Activated T-cell treated with anti-CD3 and anti-CD28 coated beads, Interleukin-2, amount 50 U/mL, for 72 hours (primary cell): ENCODE results near the gene MS4A2. TPM values are rescaled to one million over a fixed set of nuclear protein-coding genes. Genes with fewer than 3 reads are reported as not detected.
"Not testable (repeated sequence)": the region's sequence is repeated elsewhere in the genome, so short reads cannot be mapped to it uniquely, and the experiment has no call there.

Source experiments
- ATAC-seq, 2 donors: fragments of 150-1000 bp; cut with Tn5 transposase; replicated peaks in 1 of 2; 2 replicates each; pipeline ENCODE4 v1.10.0; 2021; ENCODE audit warnings: moderate library complexity in 2 of 2, mild to moderate bottlenecking in 1 of 2
- DNase-seq, 2 donors: peaks; one replicate each; pipeline ENCODE4 v3.0.0; 2021 to 2022; ENCODE audit warnings: mixed read lengths in 1 of 2
- H3K27ac Mint-ChIP-seq: one replicate; pipeline ENCODE4 v1.8.0; 2022; ENCODE audit warnings: mild to moderate bottlenecking, moderate library complexity, mixed read lengths
- H3K27me3 Mint-ChIP-seq: one replicate; pipeline ENCODE4 v1.8.0; 2022; ENCODE audit warnings: low read depth, mixed read lengths
- H3K36me3 Mint-ChIP-seq, 2 donors: one replicate each; pipeline ENCODE4 v1.8.0; 2022; ENCODE audit warnings: mixed read lengths in 2 of 2, mild to moderate bottlenecking in 1 of 2; ENCODE audit not compliant: insufficient read depth in 2 of 2
- H3K4me1 Mint-ChIP-seq: one replicate; pipeline ENCODE4 v1.8.0; 2022; ENCODE audit warnings: low read depth, mixed read lengths
- H3K4me3 Mint-ChIP-seq, 2 donors: one replicate each; pipeline ENCODE4 v1.8.0; 2022; ENCODE audit warnings: mild to moderate bottlenecking in 2 of 2, mixed read lengths in 2 of 2, moderate library complexity in 2 of 2
- H3K9me3 Mint-ChIP-seq, 2 donors: one replicate each; pipeline ENCODE4 v1.8.0; 2022; ENCODE audit warnings: mixed read lengths in 2 of 2
- total RNA-seq, 2 donors: library from RNA; stranded (reverse); gene quantifications; one replicate each; pipeline ENCODE4 v1.2.3, GENCODE V29; 2022

MS4A2 gene
- total RNA-seq, 2 donors from 2014 or later, result not detected

DNA sequence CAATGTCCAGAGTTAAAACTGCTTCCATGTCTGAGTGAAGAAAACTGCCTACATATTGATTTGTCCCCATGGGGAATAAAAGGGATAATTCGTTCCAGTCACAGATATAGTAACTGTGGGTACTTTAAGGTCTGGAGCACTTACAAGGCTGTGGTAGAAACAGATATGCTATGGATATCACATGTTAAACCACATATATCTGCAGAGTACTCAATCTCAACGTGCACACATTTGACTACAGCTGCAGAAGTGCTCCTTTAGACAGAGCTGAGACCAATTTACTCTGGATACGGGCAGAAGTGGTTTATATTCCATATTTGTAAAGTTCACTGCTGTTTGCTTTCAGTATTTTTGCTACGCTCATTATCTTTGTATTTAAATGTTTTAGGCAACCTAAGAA is 9.7 kb upstream of the MS4A2 start:
- no peak for ATAC-seq
- Mint-ChIP-seq H3K9me3 (peaks cover 2 to 3% of the 10 kb centered on the region in 2 donors), H3K4me1 (no peaks in the 10 kb centered on the region)

DNA sequence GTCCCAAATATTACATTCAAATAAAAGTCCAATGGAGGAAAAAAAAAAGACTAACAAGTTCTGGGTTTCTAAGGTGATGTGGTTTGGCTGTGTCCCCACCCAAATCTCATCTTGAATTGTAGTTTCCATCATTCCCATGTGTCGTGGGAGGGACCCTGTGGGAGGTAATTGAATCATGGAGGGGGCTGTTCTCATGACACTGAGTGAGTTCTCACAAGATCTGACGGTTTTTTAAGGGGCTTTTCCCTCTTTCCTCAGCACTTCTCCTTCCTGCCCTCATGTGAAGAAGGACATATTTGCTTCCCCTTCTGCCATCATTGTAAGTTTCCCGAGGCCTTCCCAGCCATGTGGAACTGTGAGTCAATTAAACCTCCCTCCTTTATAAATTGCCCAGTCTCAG is 7.9 kb upstream of the MS4A2 start:
- no peak overlapping the region for H3K4me3 Mint-ChIP-seq
- H3K27me3 Mint-ChIP-seq, result peaks cover 28% of the 10 kb centered on the region
- no peaks in the 10 kb centered on the region for H3K4me1 Mint-ChIP-seq
- no peak for ATAC-seq
- H3K9me3 Mint-ChIP-seq, result peaks cover 2 to 3% of the 10 kb centered on the region in 2 donors
- DNase-seq, result no peak
- H3K36me3 Mint-ChIP-seq, result no peaks in the 10 kb centered on the region
- H3K27ac Mint-ChIP-seq, result no peak overlapping the region

More for the DNA sequence above, 9.7 kb upstream of the MS4A2 start:
- no peak for DNase-seq
- no peak overlapping the region for H3K4me3 Mint-ChIP-seq
- H3K27me3 Mint-ChIP-seq, result peaks cover 11% of the 10 kb centered on the region
- no peaks in the 10 kb centered on the region for H3K36me3 Mint-ChIP-seq
- no peak overlapping the region for H3K27ac Mint-ChIP-seq

DNA sequence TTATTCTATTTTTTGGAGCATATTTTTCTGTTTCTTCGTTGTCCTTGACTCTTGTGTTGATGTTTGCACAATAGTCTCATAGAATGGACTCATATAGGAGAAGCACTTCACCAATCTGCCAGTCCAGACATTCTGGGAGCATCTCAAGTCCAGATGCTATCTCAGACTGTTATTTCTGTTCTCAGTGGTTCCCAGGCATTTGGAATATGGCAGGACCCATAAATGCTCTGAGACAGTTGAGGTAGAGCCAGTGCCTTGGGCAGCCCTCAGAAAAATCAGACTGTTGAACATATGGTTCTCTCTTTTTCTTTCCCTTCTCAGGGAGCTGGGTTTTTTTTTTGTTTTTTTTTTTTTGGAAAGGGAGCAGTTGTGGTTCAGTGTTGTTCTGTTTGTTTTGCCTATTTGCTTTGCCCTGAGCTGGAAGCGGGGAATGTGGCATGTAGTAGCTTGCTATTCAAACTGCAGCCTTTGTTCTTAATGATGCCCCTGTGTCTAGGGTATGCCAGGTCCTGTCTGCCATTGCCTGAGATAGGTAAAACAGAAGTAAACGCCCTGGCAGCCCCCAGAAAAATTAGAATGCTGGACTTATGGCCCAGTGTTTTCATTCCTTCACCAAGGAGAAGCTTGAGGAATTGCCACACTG is 3.7 kb upstream of the MS4A2 start:
- Mint-ChIP-seq H3K27ac (no peak overlapping the region), H3K27me3 (peaks cover 31% of the 10 kb centered on the region)
- no peak for ATAC-seq

DNA sequence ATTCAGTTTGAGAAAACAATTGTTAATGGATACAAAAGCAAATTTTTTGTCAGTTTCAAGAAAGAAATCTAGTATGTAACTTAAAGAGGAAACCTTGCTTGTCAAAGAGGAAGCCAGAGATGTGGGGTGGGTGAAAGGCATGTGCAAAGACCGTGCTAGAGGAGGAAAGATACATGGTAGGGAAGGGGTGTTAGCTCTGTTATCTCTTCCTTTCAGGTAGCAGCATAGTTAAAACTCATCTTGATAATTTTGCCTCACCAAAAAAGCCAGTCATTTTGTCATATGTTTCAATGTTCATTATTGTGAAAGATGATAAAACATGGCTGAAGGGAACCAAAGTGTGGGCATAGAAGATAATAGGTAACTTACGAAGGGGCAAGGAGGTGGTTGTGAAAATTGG is 2.6 kb upstream of the MS4A2 start:
- DNase-seq (no peak), ATAC-seq (no peak)
- H3K4me3 Mint-ChIP-seq, result no peak overlapping the region
- H3K4me1 Mint-ChIP-seq, result no peaks in the 10 kb centered on the region
- H3K36me3 Mint-ChIP-seq, result no peaks in the 10 kb centered on the region
- peaks cover 0 to 2% of the 10 kb centered on the region in 2 donors for H3K9me3 Mint-ChIP-seq
- H3K27me3 Mint-ChIP-seq, result peaks cover 26% of the 10 kb centered on the region
- no peak overlapping the region for H3K27ac Mint-ChIP-seq

More for the DNA sequence above, 3.7 kb upstream of the MS4A2 start:
- Mint-ChIP-seq H3K9me3 (peaks cover 0 to 2% of the 10 kb centered on the region in 2 donors), H3K4me1 (no peaks in the 10 kb centered on the region), H3K36me3 (no peaks in the 10 kb centered on the region), H3K4me3 (no peak overlapping the region)
- DNase-seq, result no peak

DNA sequence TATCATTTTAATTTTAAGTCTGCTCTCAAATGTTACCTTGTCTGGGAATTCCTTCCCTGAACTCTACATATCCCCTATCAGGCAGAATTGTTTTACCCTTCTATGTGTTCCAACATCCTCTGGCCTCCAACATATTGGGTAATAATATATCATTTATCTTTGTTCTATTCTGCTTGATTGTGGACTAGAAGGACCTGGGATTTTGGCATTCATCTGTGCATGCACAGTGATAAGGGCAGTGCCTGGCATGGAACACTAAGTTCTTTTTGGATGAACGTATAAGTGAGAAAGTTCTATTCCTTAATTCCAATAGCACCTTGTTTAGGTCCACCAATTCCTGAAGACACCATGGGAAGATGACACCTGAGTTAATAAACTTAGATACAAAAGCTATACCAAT is 1.2 kb upstream of the MS4A2 start:
- no peaks in the 10 kb centered on the region for H3K4me1 Mint-ChIP-seq
- no peaks in the 10 kb centered on the region for H3K36me3 Mint-ChIP-seq
- no peak overlapping the region for H3K4me3 Mint-ChIP-seq
- H3K9me3 Mint-ChIP-seq, result peaks cover 0 to 1% of the 10 kb centered on the region in 2 donors
- DNase-seq (no peak), ATAC-seq (no peak)
- no peak overlapping the region for H3K27ac Mint-ChIP-seq
- H3K27me3 Mint-ChIP-seq, result peaks cover 31% of the 10 kb centered on the region

DNA sequence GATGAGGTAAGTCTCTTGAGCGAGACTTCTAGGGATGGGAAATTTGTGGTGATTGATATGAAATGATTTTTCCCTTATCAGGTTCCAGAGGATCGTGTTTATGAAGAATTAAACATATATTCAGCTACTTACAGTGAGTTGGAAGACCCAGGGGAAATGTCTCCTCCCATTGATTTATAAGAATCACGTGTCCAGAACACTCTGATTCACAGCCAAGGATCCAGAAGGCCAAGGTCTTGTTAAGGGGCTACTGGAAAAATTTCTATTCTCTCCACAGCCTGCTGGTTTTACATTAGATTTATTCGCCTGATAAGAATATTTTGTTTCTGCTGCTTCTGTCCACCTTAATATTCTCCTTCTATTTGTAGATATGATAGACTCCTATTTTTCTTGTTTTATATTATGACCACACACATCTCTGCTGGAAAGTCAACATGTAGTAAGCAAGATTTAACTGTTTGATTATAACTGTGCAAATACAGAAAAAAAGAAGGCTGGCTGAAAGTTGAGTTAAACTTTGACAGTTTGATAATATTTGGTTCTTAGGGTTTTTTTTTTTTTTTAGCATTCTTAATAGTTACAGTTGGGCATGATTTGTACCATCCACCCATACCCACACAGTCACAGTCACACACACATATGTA is 7.1 kb downstream of the MS4A2 start:
- Mint-ChIP-seq H3K4me1 (no peaks in the 10 kb centered on the region), H3K4me3 (no peak overlapping the region), H3K27me3 (peaks cover 20% of the 10 kb centered on the region), H3K27ac (no peak overlapping the region), H3K36me3 (no peaks in the 10 kb centered on the region), H3K9me3 (no peaks in the 10 kb centered on the region)
- no peak for ATAC-seq
- DNase-seq, result no peak

DNA sequence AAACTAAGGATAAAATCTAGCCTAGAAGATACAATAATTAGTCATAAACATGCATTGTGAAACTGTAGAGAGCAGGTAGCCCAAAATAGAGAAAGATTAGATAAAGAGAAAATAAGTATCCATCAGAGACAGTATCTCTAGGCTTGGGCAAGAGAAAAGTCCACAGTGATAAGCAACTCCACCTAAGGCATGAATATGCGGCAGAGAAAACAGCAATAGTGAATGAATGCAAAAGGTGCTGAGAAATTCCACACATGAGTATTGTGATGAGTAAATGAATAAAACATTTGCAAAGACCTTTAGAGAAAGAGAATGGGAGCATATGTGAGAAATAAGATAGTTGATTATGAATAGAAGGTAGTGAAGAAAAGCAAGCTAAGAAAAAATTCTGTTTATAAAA is 8.7 kb downstream of the MS4A2 start:
- no peak overlapping the region for H3K27ac Mint-ChIP-seq
- no peak for ATAC-seq
- no peaks in the 10 kb centered on the region for H3K9me3 Mint-ChIP-seq
- H3K36me3 Mint-ChIP-seq, result no peaks in the 10 kb centered on the region
- DNase-seq, result no peak
- no peak overlapping the region for H3K4me3 Mint-ChIP-seq
- H3K27me3 Mint-ChIP-seq, result peaks cover 21% of the 10 kb centered on the region
- peaks cover 7% of the 10 kb centered on the region for H3K4me1 Mint-ChIP-seq

DNA sequence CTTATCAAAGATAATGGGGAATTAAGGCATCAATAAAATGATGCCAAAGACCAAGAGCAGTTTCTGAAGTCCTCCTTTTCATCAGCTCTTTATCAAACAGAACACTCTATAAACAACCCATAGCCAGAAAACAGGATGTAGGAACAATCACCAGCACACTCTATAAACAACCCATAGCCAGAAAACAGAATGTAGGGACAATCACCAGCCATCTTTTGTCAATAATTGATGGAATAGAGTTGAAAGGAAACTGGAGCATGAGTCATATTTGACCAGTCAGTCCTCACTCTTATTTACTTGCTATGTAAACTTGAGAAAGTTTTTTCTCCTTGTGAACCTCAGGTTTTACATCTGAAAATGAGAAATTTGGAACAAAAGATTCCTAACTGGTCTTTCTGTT is 10.0 kb downstream of the MS4A2 start:
- no peak for DNase-seq
- Mint-ChIP-seq H3K4me3 (no peak overlapping the region), H3K27ac (peak overlapping the region; percentile 29), H3K27me3 (peaks cover 21% of the 10 kb centered on the region), H3K36me3 (no peaks in the 10 kb centered on the region), H3K4me1 (peaks cover 7% of the 10 kb centered on the region), H3K9me3 (no peaks in the 10 kb centered on the region)
- no peak for ATAC-seq

DNA sequence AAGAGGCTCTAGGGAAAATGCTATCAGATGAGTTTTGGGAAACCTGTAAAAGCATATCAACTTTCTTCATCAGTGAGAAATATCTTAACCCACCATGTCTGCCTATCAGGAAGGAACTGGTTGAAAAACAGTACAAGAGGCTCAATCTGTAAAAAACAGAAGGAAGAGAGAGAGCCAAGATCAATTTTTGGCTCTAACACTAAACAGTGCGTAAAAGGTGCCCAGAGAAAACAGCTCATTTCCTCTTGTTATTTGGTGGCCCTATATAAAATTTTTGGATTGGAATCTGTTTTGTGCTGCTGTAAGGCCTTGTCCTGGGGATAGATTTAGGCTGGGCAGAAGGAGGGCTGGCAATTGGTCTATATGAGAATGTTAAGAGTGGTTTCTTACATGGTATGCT is 12.1 kb downstream of the MS4A2 start:
- H3K27ac Mint-ChIP-seq, result no peak overlapping the region
- H3K4me1 Mint-ChIP-seq, result peaks cover 7% of the 10 kb centered on the region
- H3K9me3 Mint-ChIP-seq, result no peaks in the 10 kb centered on the region
- no peaks in the 10 kb centered on the region for H3K36me3 Mint-ChIP-seq
- peaks cover 21% of the 10 kb centered on the region for H3K27me3 Mint-ChIP-seq
- DNase-seq (no peak), ATAC-seq (no peak)
- H3K4me3 Mint-ChIP-seq, result no peak overlapping the region

DNA sequence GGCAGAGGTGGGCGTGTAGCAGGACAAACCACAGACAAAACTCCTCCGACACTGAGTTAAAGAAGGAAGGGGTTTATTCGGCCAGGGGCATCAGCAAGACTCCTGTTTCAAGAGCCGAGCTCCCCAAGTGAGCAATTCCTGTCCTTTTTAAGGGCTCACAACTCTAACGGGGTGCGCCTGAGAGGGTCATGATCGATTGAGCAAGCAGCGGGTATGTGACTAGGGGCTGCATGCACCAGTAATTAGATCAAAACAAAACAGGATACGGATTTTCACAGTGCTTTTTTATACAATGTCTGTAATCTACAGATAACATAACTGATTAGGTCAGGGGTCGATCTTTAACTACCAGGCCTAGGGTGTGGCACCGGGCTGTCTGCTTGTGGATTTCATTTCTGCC is 12.9 kb downstream of the MS4A2 start:
- not testable (repeated sequence) for ATAC-seq, H3K9me3 Mint-ChIP-seq, H3K4me1 Mint-ChIP-seq, DNase-seq, H3K36me3 Mint-ChIP-seq, H3K27ac Mint-ChIP-seq, H3K4me3 Mint-ChIP-seq
- peaks cover 13% of the 10 kb centered on the region for H3K27me3 Mint-ChIP-seq

DNA sequence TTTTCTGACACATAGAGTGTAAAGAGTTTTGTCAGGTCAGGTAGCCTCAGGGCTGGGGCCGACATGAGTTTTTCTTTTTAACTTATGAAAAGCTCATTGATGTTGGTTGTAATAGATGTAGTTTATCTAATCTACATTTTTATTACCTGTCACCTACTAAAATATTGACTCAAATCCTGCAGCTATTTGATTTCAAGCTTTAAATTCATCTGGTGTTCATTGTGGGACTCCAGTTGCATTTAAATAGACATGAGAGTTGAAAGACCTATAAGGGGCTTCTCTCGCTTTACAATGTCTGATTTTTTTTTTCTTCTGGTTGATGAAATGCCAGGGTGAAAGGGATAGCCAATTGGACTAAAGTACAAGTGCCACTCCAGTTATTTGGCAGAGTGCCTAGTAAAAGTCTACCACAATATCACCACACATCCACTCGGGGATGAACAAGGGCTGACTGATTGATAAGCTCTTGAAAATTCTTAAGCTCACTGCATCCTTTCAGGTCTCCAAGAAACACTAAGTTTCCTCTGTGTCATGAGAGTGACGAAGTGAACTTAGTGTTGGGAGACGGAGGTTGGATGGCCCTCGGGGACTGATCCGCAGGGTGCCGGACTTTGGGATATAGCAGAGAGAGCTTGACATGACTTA is 16.1 kb downstream of the MS4A2 start:
- not testable (repeated sequence) for H3K4me1 Mint-ChIP-seq, DNase-seq, H3K9me3 Mint-ChIP-seq, H3K4me3 Mint-ChIP-seq, ATAC-seq, H3K27ac Mint-ChIP-seq, H3K36me3 Mint-ChIP-seq
- peaks cover 13% of the 10 kb centered on the region for H3K27me3 Mint-ChIP-seq

DNA sequence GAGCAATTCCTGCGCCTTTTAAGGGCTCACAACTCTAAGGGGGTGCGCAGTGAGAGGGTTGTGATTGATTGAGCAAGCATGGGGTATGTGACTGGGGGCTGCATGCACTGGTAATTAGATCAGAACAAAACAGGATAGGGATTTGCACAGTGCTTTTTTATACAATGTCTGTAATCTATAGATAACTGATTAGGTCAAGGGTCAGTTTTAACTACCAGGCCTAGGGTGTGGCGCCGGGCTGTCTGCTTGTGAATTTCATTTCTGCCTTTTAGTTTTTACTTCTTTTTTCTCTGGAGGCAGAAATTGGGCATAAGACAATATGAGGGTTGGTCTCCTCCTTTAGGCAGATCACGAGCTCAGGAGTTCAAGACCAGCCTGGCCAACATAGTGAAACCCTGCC is 20.2 kb downstream of the MS4A2 start:
- not testable (repeated sequence) for H3K36me3 Mint-ChIP-seq, ATAC-seq
- peaks cover 12% of the 10 kb centered on the region for H3K27me3 Mint-ChIP-seq

DNA sequence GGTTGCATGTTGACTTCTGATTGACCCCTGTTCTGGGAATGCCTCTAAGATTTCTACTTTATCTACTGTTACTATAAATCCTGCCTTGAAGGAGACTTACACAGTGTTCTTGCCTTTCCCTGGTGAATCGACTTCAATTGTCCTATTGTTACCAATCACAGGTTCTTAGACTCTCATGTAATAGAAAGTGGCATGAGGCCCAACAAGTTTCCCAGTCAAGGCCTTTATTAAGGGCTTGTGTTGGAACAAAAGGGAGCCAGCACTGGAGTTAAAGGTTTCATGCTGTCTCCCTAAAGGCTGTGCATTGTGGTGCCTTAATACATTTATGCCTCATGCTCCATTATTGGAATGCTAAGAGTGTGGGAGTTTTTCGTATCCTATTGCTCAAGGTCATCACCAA is 23.3 kb downstream of the MS4A2 start:
- Mint-ChIP-seq H3K4me1 (no peaks in the 10 kb centered on the region), H3K27me3 (peaks cover 20% of the 10 kb centered on the region), H3K9me3 (no peaks in the 10 kb centered on the region), H3K36me3 (no peaks in the 10 kb centered on the region), H3K4me3 (no peak overlapping the region), H3K27ac (no peak overlapping the region)
- DNase-seq (no peak), ATAC-seq (no peak)

More for the DNA sequence above, 20.2 kb downstream of the MS4A2 start:
- H3K4me1 Mint-ChIP-seq, H3K4me3 Mint-ChIP-seq, H3K27ac Mint-ChIP-seq, DNase-seq, H3K9me3 Mint-ChIP-seq: not testable (repeated sequence)
